T-helper 1 cell (primary cell): ENCODE measurements around the gene PDIA2.

Experiments used
- DNase-seq, 5 donors: peaks; one replicate each; pipeline ENCODE4 v3.0.0-alpha.2; 2012 to 2020

Gene PDIA2

GRCh38 chr16:280991-281659 is 1.8 kb upstream of the PDIA2 start:
- DNase-seq: no peak

GRCh38 chr16:281660-282255 is 1.2 kb upstream of the PDIA2 start:
- DNase-seq: no peak

- no peak for DNase-seq
Observed at GRCh38 chr16:282491-282890, 473 bp upstream of the PDIA2 start.

- DNase-seq: no peak
Observed at GRCh38 chr16:284204-285120, 1.5 kb downstream of the PDIA2 start.

- DNase-seq: no peak
Observed at GRCh38 chr16:285146-286055, 2.4 kb downstream of the PDIA2 start.

- no peak for DNase-seq
Observed at GRCh38 chr16:286491-287297, 3.7 kb downstream of the PDIA2 start.

GRCh38 chr16:287298-287811 is 4.4 kb downstream of the PDIA2 start:
- no peak for DNase-seq

GRCh38 chr16:287981-288920 is 5.3 kb downstream of the PDIA2 start:
- no peak for DNase-seq

GRCh38 chr16:289395-289997 is 6.5 kb downstream of the PDIA2 start:
- no peak for DNase-seq

- DNase-seq: no peak
Observed at GRCh38 chr16:290015-290680, 7.2 kb downstream of the PDIA2 start.

- DNase-seq: no peak
Observed at GRCh38 chr16:290681-291405, 7.9 kb downstream of the PDIA2 start.

GRCh38 chr16:291539-291938 is 8.6 kb downstream of the PDIA2 start:
- DNase-seq: no peak

- no peak for DNase-seq
Observed at GRCh38 chr16:293043-293775, 10.2 kb downstream of the PDIA2 start.

- DNase-seq: no peak
Observed at GRCh38 chr16:296276-296675, 13.3 kb downstream of the PDIA2 start.

GRCh38 chr16:296806-297510 is 14.0 kb downstream of the PDIA2 start:
- DNase-seq: no peak

GRCh38 chr16:297832-298231 is 14.9 kb downstream of the PDIA2 start:
- DNase-seq: no peak

- DNase-seq: no peak
Observed at GRCh38 chr16:301235-301634, 18.3 kb downstream of the PDIA2 start.
